ENCODE results near the gene SIRT6.

DNA sequence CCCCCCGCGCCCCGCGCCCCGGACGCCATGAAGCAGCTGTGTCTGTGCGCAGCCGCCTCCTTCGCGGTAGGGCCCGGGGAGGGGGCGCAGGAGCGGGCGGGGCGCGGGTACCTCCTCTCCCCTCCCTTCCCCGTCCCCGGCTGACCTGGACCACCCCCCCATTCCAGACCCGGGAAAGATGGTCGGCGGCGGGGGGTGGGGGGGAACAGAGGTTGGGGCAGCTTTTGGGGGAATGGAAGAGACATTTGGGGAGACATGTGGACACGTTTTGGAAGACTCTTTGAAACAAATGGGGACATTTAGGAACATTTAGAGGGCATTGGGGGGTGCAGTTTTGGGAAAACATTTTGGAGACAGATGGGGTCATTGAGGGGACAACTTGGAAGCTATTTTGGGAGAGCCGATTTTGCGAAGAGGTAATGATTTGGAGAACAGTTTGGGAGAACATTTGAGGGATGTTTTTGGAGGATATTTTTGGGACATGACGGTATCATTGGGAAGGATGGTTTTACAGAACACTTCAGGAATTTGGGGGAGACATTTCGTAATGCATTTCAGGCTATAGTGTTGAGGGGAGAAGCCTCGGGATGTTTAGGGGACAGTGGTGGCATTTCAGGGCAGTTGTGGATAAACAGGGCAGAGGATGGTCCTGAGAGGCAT lies 16.2 kb upstream of the SIRT6 start:
- TF ChIP-seq, protein P1, sequence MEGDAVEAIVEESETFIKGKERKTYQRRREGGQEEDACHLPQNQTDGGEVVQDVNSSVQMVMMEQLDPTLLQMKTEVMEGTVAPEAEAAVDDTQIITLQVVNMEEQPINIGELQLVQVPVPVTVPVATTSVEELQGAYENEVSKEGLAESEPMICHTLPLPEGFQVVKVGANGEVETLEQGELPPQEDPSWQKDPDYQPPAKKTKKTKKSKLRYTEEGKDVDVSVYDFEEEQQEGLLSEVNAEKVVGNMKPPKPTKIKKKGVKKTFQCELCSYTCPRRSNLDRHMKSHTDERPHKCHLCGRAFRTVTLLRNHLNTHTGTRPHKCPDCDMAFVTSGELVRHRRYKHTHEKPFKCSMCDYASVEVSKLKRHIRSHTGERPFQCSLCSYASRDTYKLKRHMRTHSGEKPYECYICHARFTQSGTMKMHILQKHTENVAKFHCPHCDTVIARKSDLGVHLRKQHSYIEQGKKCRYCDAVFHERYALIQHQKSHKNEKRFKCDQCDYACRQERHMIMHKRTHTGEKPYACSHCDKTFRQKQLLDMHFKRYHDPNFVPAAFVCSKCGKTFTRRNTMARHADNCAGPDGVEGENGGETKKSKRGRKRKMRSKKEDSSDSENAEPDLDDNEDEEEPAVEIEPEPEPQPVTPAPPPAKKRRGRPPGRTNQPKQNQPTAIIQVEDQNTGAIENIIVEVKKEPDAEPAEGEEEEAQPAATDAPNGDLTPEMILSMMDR (IDR thresholded peaks at IDR 0.05), result no peak
- no peak for TF ChIP-seq POLR2A (IDR thresholded peaks at IDR 0.05)
